ENCODE measurements around the gene TAS1R2. TPM values are rescaled to one million over a fixed set of nuclear protein-coding genes. Genes with fewer than 3 reads are reported as not detected.

The TAS1R2 gene
- total and polyA plus RNA-seq, 5 donors from 2014 or later, result not detected

- Histone ChIP-seq H3K27ac (ENCODE audit: insufficient read depth, low read length, poor library complexity, severe bottlenecking) (no peak overlapping the region), H3K27me3 (ENCODE audit: control insufficient read depth, insufficient read depth, low read length) (peaks cover 9% of the 10 kb centered on the region), H3K36me3 (ENCODE audit: control insufficient read depth, insufficient read depth, low read length) (no peaks in the 10 kb centered on the region), H3K9me3 (ENCODE audit: control insufficient read depth in 2 of 2, low read length in 2 of 2) (no peaks in the 10 kb centered on the region), H3K4me3 (ENCODE audit: low read depth, low read length) (no peak overlapping the region), H3K4me1 (ENCODE audit: control insufficient read depth, insufficient read depth, low read length, poor library complexity, severe bottlenecking) (no peaks in the 10 kb centered on the region)
- Mint-ChIP-seq H3K27me3 (peaks cover 37% of the 10 kb centered on the region), H3K4me1 (no peaks in the 10 kb centered on the region), H3K9me3 (peaks cover 0 to 1% (median 0%) of the 10 kb centered on the region in 7 donors), H3K27ac (no peak overlapping the region), H3K36me3 (no peaks in the 10 kb centered on the region), H3K4me3 (no peak overlapping the region)
- ATAC-seq (ENCODE audit: low read depth in 2 of 2) (no peak), DNase-seq (no peak)
Observed at GRCh38 chr1:18807334-18808063, 52.0 kb downstream of the TAS1R2 start.

GRCh38 chr1:18805925-18806849, 53.3 kb downstream of the TAS1R2 start:
- Histone ChIP-seq H3K9me3 (ENCODE audit: control insufficient read depth in 2 of 2, low read length in 2 of 2) (no peaks in the 10 kb centered on the region), H3K27ac (ENCODE audit: insufficient read depth, low read length, poor library complexity, severe bottlenecking) (no peak overlapping the region), H3K4me3 (ENCODE audit: low read depth, low read length) (no peak overlapping the region), H3K27me3 (ENCODE audit: control insufficient read depth, insufficient read depth, low read length) (peaks cover 9% of the 10 kb centered on the region), H3K4me1 (ENCODE audit: control insufficient read depth, insufficient read depth, low read length, poor library complexity, severe bottlenecking) (no peaks in the 10 kb centered on the region), H3K36me3 (ENCODE audit: control insufficient read depth, insufficient read depth, low read length) (no peaks in the 10 kb centered on the region)
- H3K9me3 Mint-ChIP-seq, result peaks cover 0 to 1% (median 0%) of the 10 kb centered on the region in 7 donors
- H3K4me3 Mint-ChIP-seq, result no peak overlapping the region
- H3K4me1 Mint-ChIP-seq, result no peaks in the 10 kb centered on the region
- H3K27me3 Mint-ChIP-seq, result peaks cover 30% of the 10 kb centered on the region
- H3K27ac Mint-ChIP-seq, result no peak overlapping the region
- H3K36me3 Mint-ChIP-seq, result no peaks in the 10 kb centered on the region
- ATAC-seq (ENCODE audit: low read depth in 2 of 2), result no peak
- DNase-seq, result no peak

GRCh38 chr1:18805150-18805879, 54.1 kb downstream of the TAS1R2 start:
- Histone ChIP-seq H3K9me3 (ENCODE audit: control insufficient read depth in 2 of 2, low read length in 2 of 2) (no peaks in the 10 kb centered on the region), H3K4me3 (ENCODE audit: low read depth, low read length) (no peak overlapping the region), H3K4me1 (ENCODE audit: control insufficient read depth, insufficient read depth, low read length, poor library complexity, severe bottlenecking) (no peaks in the 10 kb centered on the region), H3K27ac (ENCODE audit: insufficient read depth, low read length, poor library complexity, severe bottlenecking) (no peak overlapping the region), H3K27me3 (ENCODE audit: control insufficient read depth, insufficient read depth, low read length) (peaks cover 9% of the 10 kb centered on the region), H3K36me3 (ENCODE audit: control insufficient read depth, insufficient read depth, low read length) (no peaks in the 10 kb centered on the region)
- Mint-ChIP-seq H3K4me3 (no peak overlapping the region), H3K4me1 (no peaks in the 10 kb centered on the region), H3K36me3 (no peaks in the 10 kb centered on the region), H3K9me3 (peaks cover 0 to 1% (median 0%) of the 10 kb centered on the region in 7 donors), H3K27ac (no peak overlapping the region), H3K27me3 (peaks cover 22% of the 10 kb centered on the region)
- DNase-seq (no peak), ATAC-seq (ENCODE audit: low read depth in 2 of 2) (no peak)

DNA sequence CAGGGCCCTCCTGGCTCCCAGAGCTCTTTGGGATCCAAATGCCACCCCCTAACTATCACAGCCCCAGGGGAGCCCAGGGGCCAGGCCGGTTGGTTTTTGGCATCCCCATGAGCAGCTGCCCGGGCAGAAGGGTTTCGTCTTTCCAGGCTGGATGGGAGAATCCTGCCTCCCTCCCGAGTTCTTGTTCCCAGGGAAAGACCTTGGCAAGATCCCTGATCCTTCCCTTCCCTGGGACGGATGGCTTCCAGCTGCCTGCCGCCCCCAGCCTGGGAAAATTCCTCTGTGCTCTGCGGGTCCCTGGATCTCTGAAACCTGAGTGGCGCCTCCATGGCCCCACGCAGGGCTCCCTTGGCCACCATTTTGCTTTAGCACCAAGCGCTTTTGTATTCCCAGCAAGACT, 55.6 kb downstream of the TAS1R2 start:
- Mint-ChIP-seq H3K9me3 (peaks cover 0 to 1% (median 0%) of the 10 kb centered on the region in 7 donors), H3K27me3 (peaks cover 13% of the 10 kb centered on the region), H3K4me3 (no peak overlapping the region), H3K36me3 (no peaks in the 10 kb centered on the region), H3K27ac (no peak overlapping the region), H3K4me1 (no peaks in the 10 kb centered on the region)
- H3K4me3 ChIP-seq (ENCODE audit: low read depth, low read length), result no peak overlapping the region
- no peaks in the 10 kb centered on the region for H3K36me3 ChIP-seq (ENCODE audit: control insufficient read depth, insufficient read depth, low read length)
- no peaks in the 10 kb centered on the region for H3K4me1 ChIP-seq (ENCODE audit: control insufficient read depth, insufficient read depth, low read length, poor library complexity, severe bottlenecking)
- no peaks in the 10 kb centered on the region for H3K9me3 ChIP-seq (ENCODE audit: control insufficient read depth in 2 of 2, low read length in 2 of 2)
- no peak overlapping the region for H3K27ac ChIP-seq (ENCODE audit: insufficient read depth, low read length, poor library complexity, severe bottlenecking)
- no peak for DNase-seq
- H3K27me3 ChIP-seq (ENCODE audit: control insufficient read depth, insufficient read depth, low read length), result peaks cover 5% of the 10 kb centered on the region
- ATAC-seq (ENCODE audit: low read depth in 2 of 2), result no peak

DNA sequence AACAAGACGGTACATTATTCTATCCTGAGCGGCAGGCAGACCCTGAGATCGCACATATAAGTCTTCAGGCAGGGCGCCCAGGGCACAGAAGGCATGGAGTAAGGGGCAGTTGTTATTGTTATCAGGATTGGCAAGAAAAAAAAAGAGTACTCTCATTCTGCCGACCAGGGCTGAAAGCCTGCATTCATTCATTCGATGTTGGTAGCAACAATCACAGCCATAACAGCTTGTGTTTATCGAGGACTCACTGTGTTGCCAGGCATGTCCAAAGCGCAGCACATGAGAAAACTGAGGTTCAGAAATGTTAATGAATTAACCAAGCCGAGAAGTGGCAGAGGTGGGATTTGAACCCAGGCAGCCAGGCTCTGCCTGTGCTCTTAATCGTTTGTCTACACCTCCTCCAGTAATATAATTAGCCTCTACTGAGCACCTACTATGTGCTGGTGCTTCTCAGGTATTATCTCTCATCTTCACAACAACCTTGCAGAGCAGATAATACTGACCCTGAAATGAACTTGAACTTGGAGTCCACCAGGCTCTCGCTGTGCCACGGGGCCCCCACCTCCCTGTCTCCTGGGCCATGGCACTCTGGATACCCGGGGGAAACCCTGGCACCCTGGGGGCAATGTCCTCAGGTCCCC, 56.2 kb downstream of the TAS1R2 start:
- ATAC-seq (ENCODE audit: low read depth in 2 of 2) (no peak), DNase-seq (no peak)
- no peaks in the 10 kb centered on the region for H3K9me3 ChIP-seq (ENCODE audit: control insufficient read depth in 2 of 2, low read length in 2 of 2)
- no peak overlapping the region for H3K27ac ChIP-seq (ENCODE audit: insufficient read depth, low read length, poor library complexity, severe bottlenecking)
- H3K9me3 Mint-ChIP-seq, result peaks cover 0 to 1% (median 0%) of the 10 kb centered on the region in 7 donors
- no peaks in the 10 kb centered on the region for H3K36me3 ChIP-seq (ENCODE audit: control insufficient read depth, insufficient read depth, low read length)
- H3K4me1 Mint-ChIP-seq, result no peaks in the 10 kb centered on the region
- H3K4me1 ChIP-seq (ENCODE audit: control insufficient read depth, insufficient read depth, low read length, poor library complexity, severe bottlenecking), result no peaks in the 10 kb centered on the region
- no peaks in the 10 kb centered on the region for H3K36me3 Mint-ChIP-seq
- H3K4me3 Mint-ChIP-seq, result no peak overlapping the region
- H3K27me3 Mint-ChIP-seq, result peaks cover 13% of the 10 kb centered on the region
- H3K4me3 ChIP-seq (ENCODE audit: low read depth, low read length), result no peak overlapping the region
- no peak overlapping the region for H3K27ac Mint-ChIP-seq
- peaks cover 4% of the 10 kb centered on the region for H3K27me3 ChIP-seq (ENCODE audit: control insufficient read depth, insufficient read depth, low read length)

DNA sequence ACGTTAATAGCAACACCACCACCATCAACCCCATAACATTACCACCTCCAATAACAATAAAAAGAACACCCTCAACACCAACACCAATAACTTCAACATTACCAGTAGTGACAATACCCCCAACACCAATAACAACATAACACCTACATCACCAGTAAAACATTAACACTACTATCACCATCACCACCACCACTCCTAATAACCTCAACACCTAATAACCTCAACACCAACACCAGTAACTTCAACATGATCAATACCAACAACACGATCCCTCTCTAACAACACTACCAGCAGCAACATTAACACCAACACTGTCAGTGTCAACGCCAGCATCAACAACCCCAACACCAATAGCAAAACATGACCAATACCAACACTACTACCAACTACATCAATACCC, 57.2 kb downstream of the TAS1R2 start:
- no peak for DNase-seq
- no peak for ATAC-seq (ENCODE audit: low read depth in 2 of 2)
- no peaks in the 10 kb centered on the region for H3K9me3 ChIP-seq (ENCODE audit: control insufficient read depth in 2 of 2, low read length in 2 of 2)
- H3K27me3 ChIP-seq (ENCODE audit: control insufficient read depth, insufficient read depth, low read length), result no peaks in the 10 kb centered on the region
- H3K4me1 Mint-ChIP-seq, result no peaks in the 10 kb centered on the region
- H3K4me3 ChIP-seq (ENCODE audit: low read depth, low read length), result no peak overlapping the region
- H3K9me3 Mint-ChIP-seq, result peaks cover 0 to 1% (median 0%) of the 10 kb centered on the region in 7 donors
- H3K27ac Mint-ChIP-seq, result no peak overlapping the region
- H3K4me3 Mint-ChIP-seq, result no peak overlapping the region
- H3K4me1 ChIP-seq (ENCODE audit: control insufficient read depth, insufficient read depth, low read length, poor library complexity, severe bottlenecking), result no peaks in the 10 kb centered on the region
- H3K36me3 ChIP-seq (ENCODE audit: control insufficient read depth, insufficient read depth, low read length), result no peaks in the 10 kb centered on the region
- no peak overlapping the region for H3K27ac ChIP-seq (ENCODE audit: insufficient read depth, low read length, poor library complexity, severe bottlenecking)
- H3K36me3 Mint-ChIP-seq, result no peaks in the 10 kb centered on the region
- peaks cover 13% of the 10 kb centered on the region for H3K27me3 Mint-ChIP-seq

- no peaks in the 10 kb centered on the region for H3K4me1 ChIP-seq (ENCODE audit: control insufficient read depth, insufficient read depth, low read length, poor library complexity, severe bottlenecking)
- ATAC-seq (ENCODE audit: low read depth in 2 of 2), result no peak
- H3K36me3 ChIP-seq (ENCODE audit: control insufficient read depth, insufficient read depth, low read length), result no peaks in the 10 kb centered on the region
- no peak for DNase-seq
- H3K4me3 ChIP-seq (ENCODE audit: low read depth, low read length), result no peak overlapping the region
- no peaks in the 10 kb centered on the region for H3K27me3 ChIP-seq (ENCODE audit: control insufficient read depth, insufficient read depth, low read length)
- no peak overlapping the region for H3K4me3 Mint-ChIP-seq
- peaks cover 6% of the 10 kb centered on the region for H3K27me3 Mint-ChIP-seq
- peaks cover 0 to 1% (median 0%) of the 10 kb centered on the region in 7 donors for H3K9me3 Mint-ChIP-seq
- H3K36me3 Mint-ChIP-seq, result no peaks in the 10 kb centered on the region
- no peaks in the 10 kb centered on the region for H3K9me3 ChIP-seq (ENCODE audit: control insufficient read depth in 2 of 2, low read length in 2 of 2)
- H3K4me1 Mint-ChIP-seq, result peaks cover 0 to 2% (median 0%) of the 10 kb centered on the region in 4 donors
- no peak overlapping the region for H3K27ac ChIP-seq (ENCODE audit: insufficient read depth, low read length, poor library complexity, severe bottlenecking)
- no peak overlapping the region for H3K27ac Mint-ChIP-seq
Observed at GRCh38 chr1:18800258-18800657, 59.2 kb downstream of the TAS1R2 start.

Measured in CD4-positive, CD25-positive, alpha-beta regulatory T cell (primary cell).